NCI-H187 treated with DMSO at 0.1 percent for 48 hours (cell line): ENCODE measurements around the gene SAYSD1.

ENCODE experiments used
- DNase-seq: peaks from one replicate; lab custom pipeline; 2025; lab: John Stamatoyannopoulos, UW

The SAYSD1 gene

GRCh38 chr6:39108041-39108839, 6.7 kb downstream of the SAYSD1 start:
- no peak for DNase-seq

- DNase-seq: no peak
Measured at GRCh38 chr6:39107641-39108040, 7.3 kb downstream of the SAYSD1 start.

- no peak for DNase-seq
Measured at GRCh38 chr6:39107034-39107433, 8.0 kb downstream of the SAYSD1 start.

- DNase-seq: peak; percentile 46
Measured at GRCh38 chr6:39104528-39104927, 10.5 kb downstream of the SAYSD1 start.

GRCh38 chr6:39102821-39103136, 12.2 kb downstream of the SAYSD1 start:
- no peak for DNase-seq

GRCh38 chr6:39102071-39102820, 12.7 kb downstream of the SAYSD1 start:
- no peak for DNase-seq

GRCh38 chr6:39100358-39100757, 14.6 kb downstream of the SAYSD1 start:
- no peak for DNase-seq

- DNase-seq: no peak
Measured at GRCh38 chr6:39095578-39095977, 19.4 kb downstream of the SAYSD1 start.

- no peak for DNase-seq
Measured at GRCh38 chr6:39093149-39093708, 21.8 kb downstream of the SAYSD1 start.

- DNase-seq: no peak
Measured at GRCh38 chr6:39092124-39092523, 22.9 kb downstream of the SAYSD1 start.

- peak; percentile 61 for DNase-seq
Measured at GRCh38 chr6:39091220-39091619, 23.8 kb downstream of the SAYSD1 start.

- DNase-seq: no peak
Measured at GRCh38 chr6:39090036-39090435, 24.9 kb downstream of the SAYSD1 start.

- no peak for DNase-seq
Measured at GRCh38 chr6:39088331-39088730, 26.7 kb downstream of the SAYSD1 start.

GRCh38 chr6:39087197-39087596, 27.8 kb downstream of the SAYSD1 start:
- no peak for DNase-seq

- DNase-seq: no peak
Measured at GRCh38 chr6:39086711-39087110, 28.3 kb downstream of the SAYSD1 start.

- DNase-seq: no peak
Measured at GRCh38 chr6:39086294-39086693, 28.7 kb downstream of the SAYSD1 start.

- DNase-seq: no peak
Measured at GRCh38 chr6:39085129-39085797, 29.7 kb downstream of the SAYSD1 start.

GRCh38 chr6:39084506-39084905, 30.5 kb downstream of the SAYSD1 start:
- DNase-seq: no peak

GRCh38 chr6:39083231-39083634, 31.8 kb downstream of the SAYSD1 start:
- DNase-seq: no peak

- DNase-seq: no peak
Measured at GRCh38 chr6:39082310-39082709, 32.7 kb downstream of the SAYSD1 start.

GRCh38 chr6:39080246-39080875, 34.6 kb downstream of the SAYSD1 start:
- no peak for DNase-seq
